ENCODE results near the gene TMEM18.

DNA sequence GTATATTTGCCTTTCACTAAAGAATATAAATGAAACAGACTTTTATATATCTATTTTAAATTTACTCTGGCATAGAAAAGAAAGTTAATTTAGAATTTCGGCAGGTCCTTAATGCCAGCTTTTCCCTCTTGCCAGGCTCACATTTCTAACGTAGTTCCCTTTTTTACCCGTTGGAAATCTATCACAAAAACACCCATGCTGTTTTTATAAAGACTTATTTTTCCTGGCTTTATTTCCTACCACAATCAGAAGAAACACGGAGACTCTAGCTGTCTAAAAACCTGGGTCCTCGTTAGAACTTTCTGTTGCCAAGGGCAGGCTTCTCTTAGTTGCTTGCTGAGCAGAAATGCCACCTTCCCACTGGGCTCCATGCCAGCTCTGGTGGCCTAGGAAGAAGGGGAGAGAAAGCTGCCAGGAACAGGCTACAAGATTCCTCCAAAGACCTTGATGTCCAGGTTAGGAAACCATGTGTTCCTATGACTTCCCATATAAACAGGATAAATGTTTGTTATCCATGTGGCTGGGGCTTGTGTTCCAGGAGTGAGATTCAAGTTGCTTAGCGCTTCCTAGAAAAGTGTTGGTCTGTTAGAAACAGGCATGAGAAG is 17.8 kb upstream of the TMEM18 start:
- TF ChIP-seq, protein P1, sequence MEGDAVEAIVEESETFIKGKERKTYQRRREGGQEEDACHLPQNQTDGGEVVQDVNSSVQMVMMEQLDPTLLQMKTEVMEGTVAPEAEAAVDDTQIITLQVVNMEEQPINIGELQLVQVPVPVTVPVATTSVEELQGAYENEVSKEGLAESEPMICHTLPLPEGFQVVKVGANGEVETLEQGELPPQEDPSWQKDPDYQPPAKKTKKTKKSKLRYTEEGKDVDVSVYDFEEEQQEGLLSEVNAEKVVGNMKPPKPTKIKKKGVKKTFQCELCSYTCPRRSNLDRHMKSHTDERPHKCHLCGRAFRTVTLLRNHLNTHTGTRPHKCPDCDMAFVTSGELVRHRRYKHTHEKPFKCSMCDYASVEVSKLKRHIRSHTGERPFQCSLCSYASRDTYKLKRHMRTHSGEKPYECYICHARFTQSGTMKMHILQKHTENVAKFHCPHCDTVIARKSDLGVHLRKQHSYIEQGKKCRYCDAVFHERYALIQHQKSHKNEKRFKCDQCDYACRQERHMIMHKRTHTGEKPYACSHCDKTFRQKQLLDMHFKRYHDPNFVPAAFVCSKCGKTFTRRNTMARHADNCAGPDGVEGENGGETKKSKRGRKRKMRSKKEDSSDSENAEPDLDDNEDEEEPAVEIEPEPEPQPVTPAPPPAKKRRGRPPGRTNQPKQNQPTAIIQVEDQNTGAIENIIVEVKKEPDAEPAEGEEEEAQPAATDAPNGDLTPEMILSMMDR (IDR thresholded peaks at IDR 0.05): no peak
- no peak for TF ChIP-seq POLR2A (IDR thresholded peaks at IDR 0.05)

Data from heart left ventricle (tissue), 13 donors.